Gastroesophageal sphincter (tissue), 4 donors: ENCODE measurements around the gene TAF3. TPM values are rescaled to one million over a fixed set of nuclear protein-coding genes. Genes with fewer than 3 reads are reported as not detected.

Source experiments
- ATAC-seq: fragments of 150-250 bp; one replicate; pipeline ENCODE4 v1.9.1; 2016; ENCODE audit warnings: mild to moderate bottlenecking, moderate library complexity
- H3K27ac ChIP-seq, 4 donors: fragments of 200-600 bp; sonication (generic) in 3 of 4; 1 replicate in 3 of 4; 2 replicates in 1 of 4; pipeline ENCODE4 v1.5.1; 2016 to 2019
- H3K27me3 ChIP-seq: fragments of 200-600 bp; sonication (generic); one replicate; pipeline ENCODE4 v1.5.1; 2019
- H3K36me3 ChIP-seq, 2 donors: fragments of 200-600 bp; sonication (generic); one replicate each; pipeline ENCODE4 v1.5.1; 2019; ENCODE audit warnings: control low read depth in 1 of 2
- H3K4me1 ChIP-seq, 3 donors: fragments of 200-600 bp; sonication (generic); 1 replicate in 2 of 3; 2 replicates in 1 of 3; pipeline ENCODE4 v1.5.1; 2016 to 2019; ENCODE audit warnings: control low read depth in 2 of 3
- H3K4me3 ChIP-seq, 2 donors: fragments of 200-600 bp; sonication (generic); one replicate each; pipeline ENCODE4 v1.5.1; 2019; ENCODE audit warnings: mild to moderate bottlenecking in 1 of 2, moderate library complexity in 1 of 2
- H3K9me3 ChIP-seq, 3 donors: fragments of 200-600 bp; sonication (generic); one replicate each; pipeline ENCODE4 v1.5.1; 2017 to 2019; ENCODE audit warnings: control low read depth in 2 of 3
- CTCF ChIP-seq, 4 experiments: fragments of 200-600 bp in 2 of 4; fragments of 450-650 bp in 2 of 4; sonication (generic) in 1 of 4; IDR thresholded peaks; one replicate each; pipeline ENCODE4 v1.5.1; 2017 to 2019; ENCODE audit warnings: antibody characterized with exemption in 4 of 4, mild to moderate bottlenecking in 2 of 4, moderate library complexity in 2 of 4
- EP300 ChIP-seq: sonication (generic); formaldehyde crosslinking; IDR thresholded peaks from one replicate; pipeline ENCODE4 v1.6.1; 2017; ENCODE audit warnings: antibody characterized with exemption, mild to moderate bottlenecking
- POLR2A ChIP-seq, 2 donors: fragments of 450-650 bp; IDR thresholded peaks; one replicate each; pipeline ENCODE4 v1.6.1; 2017; ENCODE audit warnings: antibody characterized with exemption in 2 of 2, mild to moderate bottlenecking in 2 of 2, moderate library complexity in 1 of 2
- POLR2AphosphoS5 ChIP-seq: sonication (generic); formaldehyde crosslinking; IDR thresholded peaks from one replicate; pipeline ENCODE4 v1.6.1; 2017; ENCODE audit warnings: antibody characterized with exemption
- WGBS, 2 donors: methylation state at CpG; one replicate each; pipeline ENCODE4 v1.1.5; 2018; ENCODE audit warnings: low coverage in 1 of 2; 5-methylcytosine and 5-hydroxymethylcytosine counted together
- total RNA-seq, 4 donors: library from RNA; depleted of rRNA; stranded (reverse); fragments of >200 nt; gene quantifications; one replicate each; pipeline ENCODE4 v1.1.0, GENCODE V29; 2016

Gene TAF3
- total RNA-seq, 4 donors from 2014 or later, result 5.7 to 11.8 (median 8.8) TPM

- Histone ChIP-seq H3K4me3 (no peak overlapping the region), H3K4me1 (peaks cover 0 to 31% (median 0%) of the 10 kb centered on the region in 3 donors), H3K9me3 (no peaks in the 10 kb centered on the region), H3K36me3 (no peaks in the 10 kb centered on the region), H3K27me3 (no peaks in the 10 kb centered on the region), H3K27ac (no peak overlapping the region)
- whole genome bisulfite sequencing, 2 donors, result 100% methylated on average over 2 to 5 of the region's 5 CpGs
- TF ChIP-seq POLR2A (IDR thresholded peaks at IDR 0.05), result no peak
- no peak for TF ChIP-seq EP300
- no peak for TF ChIP-seq POLR2AphosphoS5
- TF ChIP-seq CTCF (IDR thresholded peaks at IDR 0.05), result no peak
- ATAC-seq, result no peak
These were observed 99.4 kb downstream of the TAF3 start for GRCh38 chr10:7917736-7918135.

- Histone ChIP-seq H3K4me1 (peaks cover 0 to 21% (median 0%) of the 10 kb centered on the region in 3 donors), H3K27ac (no peak overlapping the region), H3K27me3 (no peaks in the 10 kb centered on the region), H3K36me3 (no peaks in the 10 kb centered on the region), H3K9me3 (no peaks in the 10 kb centered on the region), H3K4me3 (no peak overlapping the region)
- WGBS, 2 donors, result 87 to 92% methylated on average over 3 of the region's 3 CpGs
- ATAC-seq, result no peak
- TF ChIP-seq CTCF (IDR thresholded peaks at IDR 0.05) (no peak), POLR2A (IDR thresholded peaks at IDR 0.05) (no peak), EP300 (no peak), POLR2AphosphoS5 (no peak)
These were observed 104.4 kb downstream of the TAF3 start for GRCh38 chr10:7922707-7923106.

DNA sequence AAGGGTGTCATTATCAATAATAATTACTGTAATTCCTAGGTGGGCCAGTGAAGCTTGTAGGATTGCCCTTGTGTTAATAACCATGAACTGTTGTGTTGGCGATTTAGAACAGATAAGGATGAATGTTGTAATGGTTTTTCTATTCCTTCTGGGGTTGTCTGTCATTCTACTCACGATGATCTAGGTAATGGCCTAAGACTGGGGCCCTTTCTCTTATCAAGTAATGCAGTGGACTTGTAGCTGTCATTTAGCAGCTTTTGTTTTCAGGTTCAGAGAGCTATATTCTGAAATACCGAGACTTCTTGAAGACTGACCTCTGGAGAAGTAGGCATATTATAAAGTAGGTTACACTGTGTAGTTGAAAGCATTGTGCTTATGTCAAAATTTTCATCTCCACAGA is 110.2 kb downstream of the TAF3 start:
- WGBS, 2 donors, result 100% methylated on average over 3 of the region's 3 CpGs
- no peak for TF ChIP-seq EP300
- TF ChIP-seq CTCF (IDR thresholded peaks at IDR 0.05), result no peak
- no peak for TF ChIP-seq POLR2A (IDR thresholded peaks at IDR 0.05)
- no peak for TF ChIP-seq POLR2AphosphoS5
- Histone ChIP-seq H3K4me1 (no peaks in the 10 kb centered on the region), H3K27me3 (no peaks in the 10 kb centered on the region), H3K9me3 (no peaks in the 10 kb centered on the region), H3K4me3 (no peak overlapping the region), H3K36me3 (no peaks in the 10 kb centered on the region), H3K27ac (no peak overlapping the region)
- no peak for ATAC-seq

- Histone ChIP-seq H3K27me3 (no peaks in the 10 kb centered on the region), H3K36me3 (no peaks in the 10 kb centered on the region), H3K9me3 (no peaks in the 10 kb centered on the region), H3K4me1 (no peaks in the 10 kb centered on the region), H3K27ac (no peak overlapping the region), H3K4me3 (no peak overlapping the region)
- ATAC-seq, result no peak
- WGBS, 2 donors, result 76 to 94% methylated on average over 6 to 8 of the region's 9 CpGs
- TF ChIP-seq POLR2A (IDR thresholded peaks at IDR 0.05) (no peak), CTCF (IDR thresholded peaks at IDR 0.05) (no peak), EP300 (no peak), POLR2AphosphoS5 (no peak)
These were observed 114.2 kb downstream of the TAF3 start for GRCh38 chr10:7932301-7933036.

GRCh38 chr10:7933262-7933661 is 115.0 kb downstream of the TAF3 start:
- Histone ChIP-seq H3K4me1 (no peaks in the 10 kb centered on the region), H3K4me3 (no peak overlapping the region), H3K27me3 (no peaks in the 10 kb centered on the region), H3K27ac (no peak overlapping the region), H3K36me3 (no peaks in the 10 kb centered on the region), H3K9me3 (no peaks in the 10 kb centered on the region)
- WGBS, 2 donors, result 43 to 70% methylated on average over 1 to 3 of the region's 3 CpGs
- no peak for ATAC-seq
- no peak for TF ChIP-seq POLR2AphosphoS5
- TF ChIP-seq EP300, result no peak
- TF ChIP-seq CTCF (IDR thresholded peaks at IDR 0.05), result no peak
- TF ChIP-seq POLR2A (IDR thresholded peaks at IDR 0.05), result no peak
